IPS-20b (cell line): Measurements from ENCODE around the gene SRGAP3.

ENCODE experiments used
- H3K27ac ChIP-seq: one replicate; pipeline ENCODE4 v1.5.1; 2013; ENCODE audit warnings: low read length
- H3K27me3 ChIP-seq: 2 replicates; pipeline ENCODE4 v1.6.1; 2013; ENCODE audit warnings: mild to moderate bottlenecking, low read length, inconsistent platforms; ENCODE audit not compliant: insufficient read depth
- H3K36me3 ChIP-seq: 2 replicates; pipeline ENCODE4 v1.6.1; 2013; ENCODE audit warnings: low read depth, mild to moderate bottlenecking, inconsistent platforms, low read length, moderate library complexity; ENCODE audit not compliant: insufficient read depth
- H3K4me1 ChIP-seq: 2 replicates; pipeline ENCODE4 v1.6.1; 2013; ENCODE audit warnings: mild to moderate bottlenecking, control low read depth, inconsistent platforms, low read length, moderate library complexity; ENCODE audit not compliant: insufficient read depth
- H3K4me3 ChIP-seq: 2 replicates; pipeline ENCODE4 v1.5.1; 2013; ENCODE audit warnings: mild to moderate bottlenecking, low read length, inconsistent platforms
- H3K9ac ChIP-seq: 2 replicates; pipeline ENCODE4 v1.6.1; 2013; ENCODE audit warnings: low read depth, mild to moderate bottlenecking, inconsistent platforms, low read length, moderate library complexity
- H3K9me3 ChIP-seq: 2 replicates; pipeline ENCODE4 v1.6.1; 2013; ENCODE audit warnings: mild to moderate bottlenecking, low read depth, low read length, inconsistent platforms; ENCODE audit not compliant: insufficient read depth

Gene SRGAP3

DNA sequence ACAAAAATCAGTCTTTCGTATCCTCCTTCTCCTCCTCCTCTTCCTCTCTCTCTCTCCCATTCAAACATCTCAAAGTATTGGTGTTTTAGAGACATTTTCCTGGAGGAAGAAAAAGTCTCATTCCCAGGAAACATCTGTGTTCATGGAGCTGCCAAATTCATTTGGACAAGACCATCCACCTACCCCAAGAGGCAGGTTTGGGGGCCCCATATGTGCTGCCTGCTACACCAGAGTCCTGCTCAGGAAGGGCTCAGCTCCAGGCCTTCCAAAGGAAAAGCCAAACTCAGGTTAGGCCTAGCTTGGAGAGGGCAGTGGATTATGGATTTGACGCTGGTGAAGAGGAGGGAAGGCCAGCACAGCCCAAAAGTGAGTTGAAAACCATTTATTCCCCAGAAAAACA, 131.2 kb downstream of the SRGAP3 start:
- H3K36me3 ChIP-seq = no peaks in the 10 kb centered on the region
- H3K27ac ChIP-seq = no peak overlapping the region
- H3K4me3 ChIP-seq = no peak overlapping the region
- no peaks in the 10 kb centered on the region for H3K27me3 ChIP-seq
- H3K9ac ChIP-seq = no peak overlapping the region
- H3K9me3 ChIP-seq = no peaks in the 10 kb centered on the region
- H3K4me1 ChIP-seq = no peaks in the 10 kb centered on the region

DNA sequence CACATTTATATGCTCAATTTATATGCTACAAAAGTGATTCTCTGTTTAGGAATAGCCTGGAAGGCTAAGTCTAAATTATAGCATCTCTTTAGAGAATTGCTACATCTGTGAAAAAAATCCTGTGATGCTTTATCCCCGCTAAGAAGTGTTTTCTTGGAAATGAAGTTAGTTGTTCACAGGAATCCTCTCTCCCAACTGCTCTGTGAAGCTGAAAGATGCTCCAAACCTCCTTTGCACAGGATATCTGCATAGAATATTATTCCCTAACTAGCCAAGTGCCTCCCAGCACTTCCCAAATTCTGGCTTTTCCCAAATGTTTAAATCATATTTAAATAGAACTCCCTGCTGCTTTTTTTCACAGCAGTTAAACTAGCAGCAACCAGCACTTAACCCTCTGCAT, 132.2 kb downstream of the SRGAP3 start:
- H3K9ac ChIP-seq = no peak overlapping the region
- no peaks in the 10 kb centered on the region for H3K27me3 ChIP-seq

GRCh38 chr3:9116336-9116735, 133.1 kb downstream of the SRGAP3 start:
- no peak overlapping the region for H3K9ac ChIP-seq
- H3K4me3 ChIP-seq = no peak overlapping the region
- H3K4me1 ChIP-seq = no peaks in the 10 kb centered on the region
- H3K27ac ChIP-seq = no peak overlapping the region
- no peaks in the 10 kb centered on the region for H3K36me3 ChIP-seq
- no peaks in the 10 kb centered on the region for H3K9me3 ChIP-seq
- H3K27me3 ChIP-seq = no peaks in the 10 kb centered on the region

More for the DNA sequence above, 132.2 kb downstream of the SRGAP3 start:
- no peaks in the 10 kb centered on the region for H3K9me3 ChIP-seq
- no peaks in the 10 kb centered on the region for H3K4me1 ChIP-seq
- H3K27ac ChIP-seq = no peak overlapping the region
- no peak overlapping the region for H3K4me3 ChIP-seq
- no peaks in the 10 kb centered on the region for H3K36me3 ChIP-seq

GRCh38 chr3:9115336-9115735, 134.1 kb downstream of the SRGAP3 start:
- H3K4me3 ChIP-seq = no peak overlapping the region
- H3K27ac ChIP-seq = no peak overlapping the region
- H3K9me3 ChIP-seq = no peaks in the 10 kb centered on the region
- H3K27me3 ChIP-seq = no peaks in the 10 kb centered on the region
- no peak overlapping the region for H3K9ac ChIP-seq
- H3K4me1 ChIP-seq = no peaks in the 10 kb centered on the region
- no peaks in the 10 kb centered on the region for H3K36me3 ChIP-seq

DNA sequence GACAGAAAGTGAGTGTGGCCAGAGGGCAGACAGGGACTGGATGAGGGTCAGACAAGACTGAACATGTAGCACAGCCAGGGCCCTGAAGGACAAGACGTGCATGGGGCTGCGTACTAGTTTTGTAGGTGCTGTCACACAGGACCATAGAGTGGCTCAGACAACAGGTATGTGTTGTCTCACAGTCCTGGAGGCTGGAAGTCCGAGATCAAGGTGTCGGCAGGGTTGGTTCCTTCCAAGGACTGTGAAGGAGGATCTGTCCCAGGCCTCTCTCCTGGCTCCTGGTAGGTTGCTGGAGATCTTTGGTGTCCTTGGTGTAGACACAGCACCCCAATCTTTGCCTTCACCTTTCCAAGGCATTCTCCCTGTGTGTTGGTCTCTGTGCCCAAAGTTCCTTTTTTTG, 136.4 kb downstream of the SRGAP3 start:
- no peak overlapping the region for H3K9ac ChIP-seq
- H3K9me3 ChIP-seq = no peaks in the 10 kb centered on the region
- no peaks in the 10 kb centered on the region for H3K4me1 ChIP-seq
- no peak overlapping the region for H3K4me3 ChIP-seq
- H3K36me3 ChIP-seq = no peaks in the 10 kb centered on the region
- H3K27me3 ChIP-seq = no peaks in the 10 kb centered on the region
- H3K27ac ChIP-seq = no peak overlapping the region

GRCh38 chr3:9111866-9112265, 137.6 kb downstream of the SRGAP3 start:
- Histone ChIP-seq H3K4me3 (no peak overlapping the region), H3K27ac (no peak overlapping the region), H3K36me3 (no peaks in the 10 kb centered on the region), H3K4me1 (no peaks in the 10 kb centered on the region), H3K9me3 (no peaks in the 10 kb centered on the region), H3K27me3 (no peaks in the 10 kb centered on the region), H3K9ac (no peak overlapping the region)

DNA sequence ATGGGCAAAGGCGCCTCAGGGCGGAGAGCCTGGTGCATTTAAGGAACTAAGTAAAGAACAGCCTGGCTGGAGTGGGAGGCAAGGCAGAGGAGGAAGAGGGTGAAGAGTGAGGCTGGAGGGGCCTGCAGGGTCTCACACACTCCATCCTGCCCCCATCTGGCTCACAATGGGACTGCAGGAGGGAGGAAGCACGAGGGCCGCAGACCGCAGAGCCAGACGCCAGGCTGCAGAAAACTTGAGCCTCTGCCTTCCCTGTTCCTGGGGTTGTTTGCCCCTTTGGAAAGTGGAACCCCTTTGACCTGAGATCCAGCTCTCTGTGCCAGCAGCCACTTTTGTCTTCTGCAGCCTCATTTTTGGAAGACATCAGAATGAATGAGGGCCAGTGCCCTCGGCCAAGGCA, 138.0 kb downstream of the SRGAP3 start:
- Histone ChIP-seq H3K9ac (no peak overlapping the region), H3K36me3 (no peaks in the 10 kb centered on the region), H3K4me3 (no peak overlapping the region), H3K27ac (no peak overlapping the region), H3K27me3 (no peaks in the 10 kb centered on the region), H3K4me1 (no peaks in the 10 kb centered on the region), H3K9me3 (no peaks in the 10 kb centered on the region)

DNA sequence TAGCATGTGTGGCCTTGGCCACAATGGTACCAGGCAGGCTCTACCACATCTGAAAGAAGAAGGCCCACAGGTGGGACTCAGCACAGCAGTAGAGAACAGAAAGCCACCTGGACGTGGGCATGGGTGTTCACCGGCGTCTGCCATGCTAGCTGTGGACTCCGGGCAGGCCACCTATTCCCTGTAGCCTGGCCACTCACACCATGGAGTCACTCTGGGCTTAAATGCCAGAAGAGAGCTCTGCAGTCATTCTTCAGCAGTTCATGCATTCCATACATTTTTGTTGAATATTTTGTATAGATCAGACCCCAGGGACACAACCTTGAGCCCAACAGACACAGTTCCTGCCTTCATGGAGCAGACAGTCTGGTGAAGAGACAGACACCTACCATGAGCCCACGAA, 138.6 kb downstream of the SRGAP3 start:
- no peaks in the 10 kb centered on the region for H3K4me1 ChIP-seq
- H3K9ac ChIP-seq = no peak overlapping the region
- H3K36me3 ChIP-seq = no peaks in the 10 kb centered on the region
- no peaks in the 10 kb centered on the region for H3K27me3 ChIP-seq
- no peak overlapping the region for H3K4me3 ChIP-seq
- no peaks in the 10 kb centered on the region for H3K9me3 ChIP-seq
- no peak overlapping the region for H3K27ac ChIP-seq

- Histone ChIP-seq H3K36me3 (no peaks in the 10 kb centered on the region), H3K9me3 (no peaks in the 10 kb centered on the region), H3K4me3 (no peak overlapping the region), H3K27ac (no peak overlapping the region), H3K27me3 (no peaks in the 10 kb centered on the region), H3K4me1 (peaks cover 5% of the 10 kb centered on the region), H3K9ac (no peak overlapping the region)
Observed at GRCh38 chr3:9110316-9110715, 139.1 kb downstream of the SRGAP3 start.

DNA sequence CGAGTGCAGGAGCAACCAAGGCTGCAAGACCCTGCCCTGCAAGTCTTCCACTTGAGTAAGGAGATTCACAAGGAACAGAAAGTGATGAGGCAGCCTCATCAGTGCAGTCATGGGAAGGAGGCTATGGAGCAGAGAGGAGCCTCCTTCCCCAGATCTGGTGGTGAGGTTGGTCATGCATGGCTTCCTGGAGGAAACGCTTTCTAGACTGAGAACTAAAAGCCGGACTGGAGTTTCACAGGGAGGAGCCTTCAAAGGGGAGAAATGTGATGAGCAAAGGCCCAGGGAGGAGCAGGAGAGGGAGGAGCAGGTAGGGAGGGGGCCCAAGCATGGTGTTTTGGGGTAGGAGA, 139.9 kb downstream of the SRGAP3 start:
- no peak overlapping the region for H3K4me3 ChIP-seq
- H3K27ac ChIP-seq = no peak overlapping the region
- no peaks in the 10 kb centered on the region for H3K27me3 ChIP-seq
- H3K9ac ChIP-seq = no peak overlapping the region
- peaks cover 8% of the 10 kb centered on the region for H3K4me1 ChIP-seq
- H3K9me3 ChIP-seq = no peaks in the 10 kb centered on the region
- no peaks in the 10 kb centered on the region for H3K36me3 ChIP-seq

DNA sequence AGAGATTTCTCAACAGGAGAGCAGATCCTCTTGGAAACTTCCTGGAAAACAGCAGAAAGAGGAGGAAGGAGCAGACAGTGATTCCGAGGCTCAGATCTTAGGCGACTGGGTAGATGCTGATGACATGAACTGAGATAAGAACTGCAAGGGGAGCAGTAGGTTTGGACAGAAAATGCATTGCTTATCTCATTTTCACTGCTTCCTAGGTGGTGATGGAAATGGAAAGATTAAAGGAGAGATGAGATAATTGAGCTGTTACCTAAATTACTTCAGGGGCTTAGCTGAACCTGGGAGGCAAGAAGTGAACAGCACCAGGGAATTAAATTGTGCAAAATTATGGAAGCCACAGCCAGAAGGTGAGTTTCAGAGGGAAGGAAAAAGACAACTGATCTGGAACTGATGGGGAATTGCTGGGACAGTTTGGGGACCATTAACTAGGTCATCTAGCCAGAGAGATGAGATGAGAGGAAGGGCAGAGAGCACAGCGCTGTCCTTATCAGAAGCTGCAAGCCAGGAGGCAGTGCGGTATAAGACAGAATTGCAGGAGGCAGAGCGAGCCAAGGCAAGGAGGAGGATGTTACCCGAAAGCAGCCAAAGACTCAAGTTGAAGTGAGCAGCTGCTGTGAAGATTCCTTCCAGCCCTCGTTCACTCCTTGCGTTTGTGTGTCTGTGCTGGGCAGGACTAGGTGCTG, 140.4 kb downstream of the SRGAP3 start:
- Histone ChIP-seq H3K36me3 (no peaks in the 10 kb centered on the region), H3K27ac (no peak overlapping the region), H3K4me1 (peaks cover 8% of the 10 kb centered on the region), H3K9me3 (no peaks in the 10 kb centered on the region), H3K27me3 (no peaks in the 10 kb centered on the region), H3K4me3 (no peak overlapping the region), H3K9ac (no peak overlapping the region)

DNA sequence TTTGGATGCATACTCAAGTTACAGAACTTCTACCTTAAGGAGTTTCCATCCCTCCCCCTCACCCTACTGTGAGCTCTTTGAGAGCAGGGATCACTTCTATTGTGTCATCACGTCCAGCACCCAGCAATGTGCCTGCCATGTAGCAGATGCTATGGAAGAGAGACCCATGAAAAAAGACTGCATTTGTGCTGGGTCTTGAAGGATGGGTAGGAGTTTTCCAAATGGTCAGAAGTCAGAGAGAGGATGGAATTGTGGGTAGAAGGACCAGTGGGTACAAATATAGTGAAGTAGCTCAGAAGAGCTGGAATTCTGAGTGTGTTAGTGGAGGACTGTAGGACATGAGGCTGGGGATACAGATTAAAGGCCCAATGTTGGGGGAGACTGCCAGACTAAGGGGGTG, 141.7 kb downstream of the SRGAP3 start:
- no peak overlapping the region for H3K4me3 ChIP-seq
- no peak overlapping the region for H3K27ac ChIP-seq
- H3K9ac ChIP-seq = no peak overlapping the region
- H3K27me3 ChIP-seq = no peaks in the 10 kb centered on the region
- H3K9me3 ChIP-seq = no peaks in the 10 kb centered on the region
- peaks cover 18% of the 10 kb centered on the region for H3K4me1 ChIP-seq
- H3K36me3 ChIP-seq = no peaks in the 10 kb centered on the region
